GM12873 (cell line): ENCODE results near the gene SWT1.

Source experiments
- TF ChIP-seq, protein P1 (sequence below): IDR thresholded peaks from 2 replicates; pipeline ENCODE4 v1.5.1; 2012; ENCODE audit warnings: low read depth, mild to moderate bottlenecking, moderate library complexity, low read length, control low read depth; ENCODE audit not compliant: insufficient read depth; ENCODE audit errors: missing control alignments

SWT1 gene

DNA sequence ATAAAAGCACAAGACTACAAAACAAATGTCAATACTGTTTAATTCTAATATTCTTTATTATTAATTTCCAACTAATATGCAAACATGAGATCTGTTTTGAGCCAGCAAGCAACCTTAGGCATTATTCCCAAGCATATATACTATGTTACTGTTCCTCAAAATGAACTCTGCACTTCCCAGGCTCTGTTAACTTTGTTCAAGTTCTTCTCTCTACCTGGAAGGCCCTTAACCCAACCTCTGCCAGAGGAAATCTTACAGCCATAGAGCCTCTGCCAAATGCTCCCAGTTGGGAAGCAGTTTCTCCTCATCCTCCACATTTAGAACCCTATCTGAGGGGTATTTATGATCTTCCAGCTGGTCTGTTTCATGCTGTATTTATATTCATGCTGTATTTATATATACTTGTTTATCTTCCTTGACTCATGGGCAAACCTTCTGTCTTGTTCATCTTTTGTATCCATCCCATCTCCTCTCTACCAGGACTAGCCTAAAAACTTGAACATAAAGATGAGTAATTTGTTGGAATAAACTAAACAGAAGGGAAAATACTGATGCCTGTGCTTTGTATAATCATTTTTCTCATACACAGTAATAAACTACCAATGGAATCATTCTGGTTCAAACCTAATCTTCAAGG, 154.7 kb downstream of the SWT1 start:
- TF ChIP-seq, protein P1, sequence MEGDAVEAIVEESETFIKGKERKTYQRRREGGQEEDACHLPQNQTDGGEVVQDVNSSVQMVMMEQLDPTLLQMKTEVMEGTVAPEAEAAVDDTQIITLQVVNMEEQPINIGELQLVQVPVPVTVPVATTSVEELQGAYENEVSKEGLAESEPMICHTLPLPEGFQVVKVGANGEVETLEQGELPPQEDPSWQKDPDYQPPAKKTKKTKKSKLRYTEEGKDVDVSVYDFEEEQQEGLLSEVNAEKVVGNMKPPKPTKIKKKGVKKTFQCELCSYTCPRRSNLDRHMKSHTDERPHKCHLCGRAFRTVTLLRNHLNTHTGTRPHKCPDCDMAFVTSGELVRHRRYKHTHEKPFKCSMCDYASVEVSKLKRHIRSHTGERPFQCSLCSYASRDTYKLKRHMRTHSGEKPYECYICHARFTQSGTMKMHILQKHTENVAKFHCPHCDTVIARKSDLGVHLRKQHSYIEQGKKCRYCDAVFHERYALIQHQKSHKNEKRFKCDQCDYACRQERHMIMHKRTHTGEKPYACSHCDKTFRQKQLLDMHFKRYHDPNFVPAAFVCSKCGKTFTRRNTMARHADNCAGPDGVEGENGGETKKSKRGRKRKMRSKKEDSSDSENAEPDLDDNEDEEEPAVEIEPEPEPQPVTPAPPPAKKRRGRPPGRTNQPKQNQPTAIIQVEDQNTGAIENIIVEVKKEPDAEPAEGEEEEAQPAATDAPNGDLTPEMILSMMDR, result no peak

DNA sequence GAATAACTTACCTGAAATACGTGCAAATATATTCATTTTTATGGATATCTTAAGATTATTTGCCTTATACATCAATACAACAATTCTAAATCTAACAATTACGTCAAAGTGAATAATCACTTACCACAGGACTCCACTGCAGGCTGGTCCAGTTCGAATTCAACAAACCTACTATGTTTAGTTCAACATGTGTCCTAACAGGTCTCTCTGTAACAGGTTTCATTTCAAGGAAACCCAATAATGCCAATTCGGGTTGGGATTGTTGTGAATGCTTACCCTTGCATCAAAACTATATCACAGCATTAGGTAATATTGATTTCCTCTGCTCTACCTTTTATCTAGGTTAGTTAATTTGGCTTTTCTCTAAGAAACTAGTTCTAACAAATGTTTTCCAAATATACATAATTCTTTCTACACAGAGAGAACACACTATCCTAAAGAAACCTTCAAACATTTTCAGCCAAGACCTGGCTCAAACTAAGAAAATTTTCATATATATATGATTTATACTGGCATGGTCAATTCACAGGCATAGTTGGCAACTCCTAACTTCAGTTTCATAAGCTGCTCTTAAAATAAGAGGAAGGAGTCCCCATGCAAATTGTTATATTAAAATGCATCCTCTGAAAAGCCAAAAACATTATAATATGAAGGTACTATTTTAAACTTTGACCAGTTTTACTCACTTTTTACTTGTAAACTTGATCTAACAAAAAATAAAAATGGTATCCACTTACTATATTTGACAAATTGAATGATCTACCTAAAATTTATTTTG, 155.6 kb downstream of the SWT1 start:
- TF ChIP-seq, protein P1, result no peak

DNA sequence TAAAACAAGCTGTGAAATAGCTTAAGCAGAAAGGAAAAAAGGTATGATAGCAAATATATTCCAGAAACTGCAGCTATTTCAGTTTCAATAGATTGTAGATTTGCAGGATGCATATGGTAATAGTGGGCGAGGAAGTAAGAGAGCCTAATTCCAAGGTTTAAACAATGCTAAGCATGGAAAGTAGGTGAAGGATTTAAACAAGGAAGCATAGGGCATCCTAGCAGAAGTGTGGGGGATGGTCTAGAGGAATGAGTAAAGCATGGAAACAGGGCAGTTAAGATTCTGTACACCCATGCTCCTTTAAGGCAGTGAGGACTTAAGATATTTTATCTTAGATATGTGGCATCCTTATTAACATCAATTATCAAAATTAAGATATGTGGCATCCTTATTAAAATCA, 157.4 kb downstream of the SWT1 start:
- TF ChIP-seq, protein P1, result no peak

DNA sequence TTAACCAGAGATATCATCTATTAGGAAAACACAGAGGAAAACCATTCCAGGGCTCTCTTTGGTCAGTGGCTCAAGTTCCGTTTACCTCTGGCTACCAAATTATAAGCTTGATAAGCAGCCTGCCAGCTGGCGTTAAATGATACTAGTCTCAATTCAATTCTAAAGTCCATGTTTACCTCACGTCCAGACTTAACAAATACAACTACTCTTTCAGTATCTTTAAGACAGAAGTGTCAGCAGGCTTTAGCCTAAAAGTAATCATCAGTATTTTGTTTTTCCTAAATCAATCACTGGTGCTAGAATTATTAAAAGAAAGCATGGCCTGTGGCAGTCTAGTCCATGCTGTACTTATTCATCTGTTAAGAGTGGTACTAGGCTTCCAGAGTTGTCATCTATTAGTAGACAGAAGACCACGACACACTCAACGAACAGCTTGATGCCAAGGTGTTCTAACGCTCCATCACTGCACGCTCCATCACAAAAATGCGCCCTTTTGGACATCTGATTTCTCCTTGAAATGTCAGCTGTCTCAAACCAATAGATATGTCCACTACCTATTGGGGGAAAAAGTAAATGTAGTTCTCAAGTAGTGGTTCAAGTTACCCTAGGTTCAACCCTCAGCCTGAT, 158.6 kb downstream of the SWT1 start:
- TF ChIP-seq, protein P1, result no peak

DNA sequence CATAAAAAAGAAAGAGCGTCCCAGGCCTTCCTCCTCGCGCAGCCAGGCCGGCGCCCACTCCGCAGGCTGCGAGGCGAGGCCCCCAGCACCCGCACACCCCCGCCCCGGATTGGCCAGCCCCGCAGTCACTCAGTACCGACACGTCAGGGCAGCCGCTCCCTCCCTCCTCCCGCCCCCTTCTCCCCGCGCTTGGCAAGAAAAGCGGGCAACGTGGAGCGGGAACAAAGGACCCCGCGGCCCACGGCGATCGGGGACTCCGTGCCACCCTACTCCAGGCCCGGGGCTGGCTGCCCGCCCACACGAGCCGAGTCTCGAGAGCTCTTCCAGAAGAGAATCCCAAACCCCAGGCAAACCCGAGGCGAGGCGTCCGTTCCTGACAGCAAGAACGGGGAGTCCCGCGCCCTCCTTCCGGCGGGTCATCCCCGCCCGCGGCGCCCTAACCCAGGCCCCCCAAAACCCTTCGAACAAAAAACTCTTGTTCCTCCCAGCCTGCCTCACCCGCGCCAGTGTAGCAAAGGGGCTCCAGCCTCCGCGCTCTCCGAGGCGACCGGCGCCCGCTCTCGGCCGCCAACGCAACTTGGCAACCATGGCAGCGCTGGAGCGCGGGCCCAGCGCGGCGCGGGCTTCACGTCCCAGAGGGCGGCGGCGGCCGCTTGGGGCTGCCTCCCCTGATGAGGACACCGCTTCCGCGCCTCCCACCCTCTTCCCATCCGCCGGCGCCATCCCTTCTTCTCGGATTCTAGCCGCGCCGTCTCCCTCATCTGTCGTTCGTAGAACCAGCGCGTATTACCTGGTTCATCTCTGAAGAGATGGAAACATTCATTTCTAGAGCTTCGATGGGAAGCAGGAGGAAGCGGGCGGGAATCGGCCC, 159.4 kb downstream of the SWT1 start:
- TF ChIP-seq, protein P1, result peak; percentile 4

DNA sequence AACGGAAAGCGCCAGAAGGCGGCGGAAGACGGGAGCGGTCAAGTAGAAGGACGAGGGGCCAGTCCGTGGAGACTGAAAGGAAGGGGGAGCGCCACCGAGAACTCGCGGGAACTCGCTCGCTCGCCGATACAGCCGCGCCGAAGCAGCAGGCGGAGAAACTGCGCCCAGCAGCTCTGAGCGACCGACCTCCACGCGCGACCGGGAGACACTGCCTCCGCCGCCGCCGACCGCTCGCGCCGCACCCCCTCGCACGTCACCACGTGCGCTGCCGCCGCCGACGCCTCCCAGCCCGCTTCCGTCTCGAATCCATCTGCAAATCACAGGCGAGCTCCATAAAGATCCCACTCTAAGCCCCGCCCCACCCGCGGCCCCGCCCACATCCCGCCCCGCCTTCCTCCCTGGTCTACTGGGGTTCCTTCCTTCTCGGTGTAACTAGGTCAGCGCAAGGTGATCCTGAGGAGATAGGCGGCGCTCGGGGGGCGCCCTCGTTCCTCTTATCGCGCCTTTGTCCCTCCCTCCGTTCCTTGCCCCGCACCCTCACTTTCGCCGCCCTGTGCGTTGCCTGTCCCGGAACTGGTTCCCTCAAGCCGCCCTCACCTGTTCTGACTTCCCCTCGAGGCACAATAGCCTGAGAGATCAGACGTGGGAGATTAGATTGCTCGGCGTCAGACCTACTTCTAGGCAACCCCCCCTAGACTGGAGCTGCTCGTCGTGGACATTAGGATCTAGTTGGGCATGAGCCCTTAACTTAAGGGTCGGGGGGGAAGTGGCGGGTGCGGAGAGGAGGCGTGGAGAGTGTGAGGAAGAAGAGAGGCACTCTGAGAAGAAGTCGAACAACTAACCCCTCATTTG, 160.3 kb downstream of the SWT1 start, which contains the start of gene IVNS1ABP:
Gene IVNS1ABP (minus strand): TSS at position 210 of the 852 bp plus-strand sequence. CDS start 7,750 bp downstream, outside the sequence.
- TF ChIP-seq, protein P1, result peak; percentile 58
